Lower leg skin (tissue), 3 donors: Measurements from ENCODE around the gene PGF.

Source experiments
- CTCF ChIP-seq, 3 donors: fragments of 450-650 bp; IDR thresholded peaks; one replicate each; pipeline ENCODE4 v1.5.1; 2016; ENCODE audit warnings: antibody characterized with exemption in 3 of 3, mild to moderate bottlenecking in 3 of 3, moderate library complexity in 2 of 3
- POLR2A ChIP-seq, 2 donors: fragments of 450-650 bp; IDR thresholded peaks; one replicate each; pipeline ENCODE4 v1.6.1; 2016 to 2017; ENCODE audit warnings: antibody characterized with exemption in 2 of 2, mild to moderate bottlenecking in 1 of 2, moderate library complexity in 1 of 2

GRCh38 chr14:75003250-75004027, 48.0 kb upstream of the PGF start:
- no peak for TF ChIP-seq CTCF (IDR thresholded peaks at IDR 0.05)
- TF ChIP-seq POLR2A (IDR thresholded peaks at IDR 0.05), result no peak
